Left hindlimb (tissue), 1 donor: ENCODE results near the gene CRAT.

Source experiments
- DNase-seq: peaks from one replicate; pipeline ENCODE4 v3.0.0-alpha.2; 2018

Gene CRAT

DNA sequence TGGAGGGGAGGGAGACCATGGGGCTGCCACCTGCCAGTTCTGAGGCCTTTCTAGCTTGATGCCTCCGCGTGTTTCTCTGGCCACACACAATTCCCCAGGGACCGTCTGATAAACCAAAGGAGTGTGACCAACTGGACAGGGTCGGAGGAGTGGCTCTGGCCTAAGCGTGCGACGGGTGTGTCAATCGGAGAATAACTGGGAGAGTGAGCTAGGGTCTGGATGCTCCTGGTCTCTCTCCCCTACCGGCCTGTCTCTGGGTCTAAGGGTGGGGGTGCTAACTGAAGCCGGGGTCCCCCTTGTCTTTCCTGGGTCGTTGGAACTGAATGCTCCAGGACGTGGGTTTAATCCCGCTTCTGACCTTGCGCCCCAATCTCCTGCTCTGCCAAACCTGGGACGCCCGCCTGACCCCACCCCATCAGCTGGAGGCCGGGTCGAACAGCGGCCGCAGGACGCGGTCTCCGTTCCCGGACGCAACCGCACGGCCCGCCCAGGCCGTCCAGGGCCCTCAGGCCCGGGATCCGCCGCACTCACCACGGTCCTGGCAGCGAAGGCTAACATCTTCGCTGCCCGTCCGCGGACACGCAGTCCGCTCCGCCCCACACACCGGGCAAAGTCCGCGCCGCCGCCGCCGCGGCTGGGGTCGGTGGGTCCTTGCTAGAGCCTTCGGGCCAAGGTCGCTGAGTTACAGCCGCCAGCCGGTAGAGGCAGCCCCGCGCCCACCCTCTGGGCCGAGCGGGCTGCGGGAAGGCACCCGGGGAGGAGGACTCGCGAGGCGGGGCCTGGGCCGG lies 447 bp downstream of the CRAT start:
- DNase-seq, result peak; percentile 57

GRCh38 chr9:129109537-129109903 lies 1.1 kb downstream of the CRAT start:
- no peak for DNase-seq

DNA sequence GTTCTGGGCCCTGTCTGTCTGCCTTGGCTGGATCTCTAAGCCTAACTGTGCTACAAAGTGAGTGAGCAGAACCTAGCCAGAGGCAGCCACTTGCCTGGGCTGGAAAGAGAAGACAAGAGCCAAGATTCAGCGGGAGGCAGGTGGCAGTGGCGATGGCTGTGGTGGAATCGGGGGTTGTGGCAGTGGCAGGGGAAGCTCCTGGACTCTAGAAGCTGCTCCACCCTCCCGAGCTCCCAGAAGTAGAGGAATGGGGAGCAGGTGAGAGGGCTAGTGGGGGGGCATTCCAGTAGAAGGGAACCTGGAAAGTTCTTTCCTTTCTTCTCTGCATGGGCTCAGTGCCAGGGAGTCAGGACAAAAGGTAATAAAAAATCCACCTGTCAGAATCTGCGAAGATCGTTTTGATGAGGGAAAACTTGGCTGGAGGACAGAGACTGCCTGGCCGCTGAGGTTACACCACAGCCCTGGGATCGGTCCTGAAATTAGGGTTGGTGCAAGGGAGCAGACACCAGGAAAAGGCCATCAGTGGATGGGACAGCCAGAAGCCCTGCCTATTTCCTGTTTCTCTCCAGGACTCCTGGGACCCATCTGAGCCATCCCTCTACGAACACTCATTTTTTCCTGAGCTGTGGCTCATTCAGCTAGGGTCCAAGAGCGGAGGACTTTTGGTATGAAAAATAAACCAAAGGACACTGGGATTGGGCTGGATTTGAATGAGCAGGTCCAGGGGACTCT lies 1.6 kb downstream of the CRAT start:
- no peak for DNase-seq

- DNase-seq, result no peak
These were observed 2.3 kb downstream of the CRAT start for GRCh38 chr9:129108083-129108804.

- no peak for DNase-seq
These were observed 2.9 kb downstream of the CRAT start for GRCh38 chr9:129107651-129108050.

DNA sequence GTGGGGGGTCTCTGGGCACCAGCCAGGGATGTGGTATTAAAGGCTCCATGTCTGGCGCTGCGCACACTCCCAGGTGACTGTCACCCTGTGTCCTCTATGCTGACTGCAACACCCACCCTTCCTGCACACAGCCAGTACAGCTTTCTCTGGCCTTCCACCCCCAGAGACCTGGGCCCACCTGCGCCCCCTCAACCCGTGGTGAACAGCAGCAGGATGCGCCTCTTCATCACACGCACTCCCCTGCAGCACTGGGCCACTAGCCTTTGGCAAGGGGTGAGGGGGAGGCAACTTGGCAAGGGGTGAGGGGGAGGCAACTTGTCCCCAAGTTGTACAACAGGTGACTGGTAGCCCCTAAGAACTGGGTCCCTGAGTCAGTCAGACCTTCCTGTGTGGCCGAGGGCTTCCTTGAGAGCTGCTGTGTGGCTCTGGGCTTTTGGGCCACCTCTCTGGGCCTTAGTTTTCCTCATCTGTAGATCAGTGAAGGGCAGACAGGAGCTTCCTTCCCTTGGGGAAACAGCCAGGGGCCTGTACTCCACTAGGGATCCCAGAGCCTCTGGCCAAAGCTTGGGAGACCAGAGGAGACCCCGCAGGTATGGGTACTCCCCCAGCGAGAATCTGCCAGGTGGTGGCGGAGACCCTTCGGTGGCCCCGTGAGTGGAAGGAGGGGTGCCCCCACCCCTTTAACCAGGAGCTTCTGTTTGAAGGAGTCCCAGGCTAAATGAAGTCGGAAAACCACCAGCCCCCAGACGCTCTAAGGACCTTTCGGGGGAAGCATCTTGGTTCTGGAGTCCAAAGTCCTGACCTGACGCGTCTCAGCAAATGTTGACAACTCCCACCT lies 4.5 kb downstream of the CRAT start:
- DNase-seq, result no peak

- no peak for DNase-seq
These were observed 6.5 kb downstream of the CRAT start for GRCh38 chr9:129104051-129104450.

- no peak for DNase-seq
These were observed 7.0 kb downstream of the CRAT start for GRCh38 chr9:129103595-129103965.

DNA sequence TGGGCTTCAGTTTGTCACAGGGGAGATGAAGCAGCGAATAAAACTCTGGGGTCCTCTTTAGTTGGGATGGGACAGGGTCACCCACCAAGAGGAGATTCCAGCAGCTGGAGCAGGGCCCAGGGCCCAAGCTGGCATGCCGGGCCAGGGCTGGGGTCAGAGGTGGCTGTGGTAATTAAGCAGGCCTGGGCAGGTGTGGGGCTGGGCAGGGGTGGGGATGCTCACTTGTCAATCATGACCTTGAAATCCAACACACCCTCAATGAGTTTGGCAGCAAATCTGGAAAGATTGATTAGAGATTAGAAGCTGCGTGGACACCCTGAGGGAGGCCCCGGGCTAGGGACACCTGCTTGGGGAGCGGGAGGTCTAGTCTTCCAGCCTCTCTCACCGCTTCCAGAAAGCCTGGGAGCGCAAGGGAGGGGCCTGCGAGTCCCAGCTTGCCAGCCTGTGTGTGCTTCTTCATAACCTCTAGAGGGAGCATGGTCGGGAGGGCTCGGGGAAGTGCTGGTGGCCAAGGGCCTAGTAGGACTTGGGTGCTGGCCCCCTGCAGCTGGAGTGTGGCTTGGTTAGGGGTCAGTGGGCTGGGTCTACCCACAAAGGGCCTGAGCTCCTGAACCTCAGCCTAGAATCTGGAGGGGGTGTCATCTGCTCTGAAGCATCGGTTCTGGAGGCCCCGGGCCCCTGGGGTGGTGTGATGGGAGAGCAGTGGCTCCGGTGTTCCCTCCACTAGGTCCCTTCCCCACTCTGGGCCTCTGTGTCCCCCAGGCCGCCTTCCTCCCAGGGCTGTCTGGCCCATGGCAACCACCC lies 7.6 kb downstream of the CRAT start:
- DNase-seq, result no peak

- no peak for DNase-seq
These were observed 8.5 kb downstream of the CRAT start for GRCh38 chr9:129102095-129102525.

- DNase-seq, result no peak
These were observed 9.3 kb downstream of the CRAT start for GRCh38 chr9:129101279-129101678.

DNA sequence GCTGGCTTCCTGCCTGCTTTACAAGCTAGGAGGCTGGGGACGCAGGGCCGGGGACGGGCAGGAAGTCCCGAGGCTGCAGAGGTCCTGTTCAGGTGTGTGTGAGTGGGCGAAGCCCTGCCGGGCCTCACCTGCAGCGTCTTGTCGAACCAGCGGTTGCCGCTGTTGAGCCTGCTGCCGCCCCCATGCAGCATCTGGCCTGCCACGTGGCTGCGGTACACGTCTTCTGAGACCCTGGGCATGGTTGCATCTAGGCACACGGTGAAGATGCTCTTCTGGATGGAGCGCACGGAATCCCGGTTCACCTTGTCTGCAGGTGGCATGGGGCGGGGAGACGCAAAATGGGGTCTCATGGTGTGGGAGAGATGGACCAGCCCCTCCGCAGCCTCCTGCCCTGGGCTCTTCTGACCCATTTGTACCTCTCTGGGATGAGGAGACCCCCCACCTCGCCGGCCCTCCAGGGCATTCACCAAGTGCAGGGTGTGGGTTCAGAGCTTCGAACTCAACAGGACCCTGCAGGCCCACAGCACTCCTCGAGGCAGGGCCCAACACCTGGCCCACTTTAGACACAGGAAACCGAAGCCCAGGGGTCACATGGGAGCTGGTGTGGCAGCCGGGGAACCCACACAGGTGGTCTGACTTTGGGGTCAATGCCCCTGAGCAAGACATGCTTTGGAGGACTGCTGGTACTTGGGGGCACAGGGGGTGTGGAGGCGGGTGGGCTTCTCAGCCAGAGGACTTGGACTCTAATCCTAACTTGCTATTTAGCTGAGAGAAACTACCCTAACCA lies 10.0 kb downstream of the CRAT start:
- DNase-seq, result peak; percentile 25

GRCh38 chr9:129098328-129098727 lies 12.3 kb downstream of the CRAT start:
- no peak for DNase-seq

- DNase-seq, result no peak
These were observed 12.8 kb downstream of the CRAT start for GRCh38 chr9:129097671-129098306.

DNA sequence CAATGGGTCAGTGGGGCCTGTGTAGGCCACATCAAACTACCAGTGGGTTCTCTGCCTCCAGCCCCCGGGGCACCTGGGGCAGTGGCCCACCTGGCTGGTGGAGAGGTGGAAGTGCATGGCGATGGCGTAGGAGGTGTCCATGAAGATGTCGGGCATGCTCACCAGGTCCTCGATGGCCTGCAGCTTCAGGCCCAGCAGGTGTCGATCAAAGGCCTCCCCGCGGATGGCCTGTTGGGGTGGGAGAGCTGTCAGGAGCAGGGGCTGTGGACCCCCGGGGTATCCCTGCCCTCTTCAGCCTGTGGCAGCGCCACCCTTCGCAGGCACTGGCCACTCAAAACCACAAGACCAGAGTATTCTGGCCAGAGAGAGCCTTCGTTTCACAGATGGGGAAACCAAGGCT lies 14.7 kb downstream of the CRAT start:
- DNase-seq, result no peak

GRCh38 chr9:129095170-129095667 lies 15.4 kb downstream of the CRAT start:
- DNase-seq, result peak; percentile 25

- DNase-seq, result peak; percentile 26
These were observed 16.0 kb downstream of the CRAT start for GRCh38 chr9:129094387-129095169.

DNA sequence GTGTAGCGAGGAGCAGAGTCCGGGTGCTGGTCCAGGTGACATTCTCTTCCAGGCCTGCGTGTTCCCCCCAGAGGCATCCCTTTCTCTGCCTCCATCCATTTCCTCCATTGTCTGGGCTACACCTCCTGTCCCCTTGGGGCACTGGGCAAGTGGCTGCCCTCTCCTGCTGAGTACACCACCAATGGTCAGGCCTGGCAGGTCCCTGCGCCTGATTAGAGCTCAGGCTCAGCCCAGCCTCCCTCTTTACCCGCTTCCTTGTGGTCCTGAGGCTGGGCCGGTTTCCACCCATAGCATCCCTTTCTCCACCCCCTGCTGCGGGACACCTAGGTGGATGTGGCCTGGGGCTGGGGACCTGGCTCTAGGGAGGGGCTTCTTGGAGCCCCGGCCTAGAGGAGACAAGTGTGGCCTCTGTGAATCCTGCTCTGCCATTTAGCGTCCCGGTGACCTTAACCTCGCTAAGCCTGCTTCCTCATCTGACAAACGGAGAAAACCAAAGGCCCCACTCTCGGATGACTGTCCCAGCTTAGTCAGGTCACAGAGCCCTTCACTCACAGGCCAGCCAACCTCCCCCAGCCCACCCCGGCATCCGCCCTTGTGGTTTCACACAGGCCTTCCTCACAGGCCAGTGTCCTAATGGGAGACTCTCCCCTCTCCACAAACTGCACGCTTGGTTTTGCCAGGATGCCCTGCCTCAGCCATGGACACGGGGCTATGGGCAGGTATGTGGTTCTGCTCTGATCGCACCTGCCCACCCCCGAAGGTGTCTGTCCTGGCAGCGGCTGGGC lies 16.8 kb downstream of the CRAT start:
- DNase-seq, result peak; percentile 31

- DNase-seq, result no peak
These were observed 21.3 kb downstream of the CRAT start for GRCh38 chr9:129089246-129089645.
